ENCODE measurements around the gene ZGRF1. TPM values are rescaled to one million over a fixed set of nuclear protein-coding genes. Genes with fewer than 3 reads are reported as not detected.
"Not testable (repeated sequence)": the region's sequence is repeated elsewhere in the genome, so short reads cannot be mapped to it uniquely, and the experiment has no call there.

ZGRF1 gene
- total RNA-seq, 4 donors from 2014 or later = 0.55 to 2.9 (median 1.8) TPM

DNA sequence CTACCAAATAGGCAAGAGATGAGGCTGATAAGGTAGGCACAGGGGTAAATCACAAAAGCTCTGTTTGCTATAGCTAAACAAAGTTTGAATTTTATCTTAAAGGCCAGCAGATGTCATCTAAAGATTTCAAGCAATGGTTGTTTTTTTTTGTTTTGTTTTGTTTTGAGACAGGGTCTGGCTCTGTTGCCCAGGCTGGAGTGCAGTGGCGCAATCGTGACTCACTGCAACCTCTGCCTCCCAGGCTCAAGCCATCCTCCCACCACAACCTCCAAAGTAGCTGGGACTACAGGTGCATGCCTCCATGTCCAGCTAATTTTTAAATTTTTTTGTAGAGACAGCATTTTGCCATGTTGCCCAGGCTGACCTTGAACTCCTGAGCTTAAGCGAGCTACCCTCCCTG is 77.7 kb downstream of the ZGRF1 start:
- Histone ChIP-seq H3K27me3 (no peaks in the 10 kb centered on the region), H3K9me3 (no peaks in the 10 kb centered on the region), H3K4me3 (no peak overlapping the region), H3K36me3 (no peaks in the 10 kb centered on the region), H3K4me1 (no peaks in the 10 kb centered on the region), H3K27ac (no peak overlapping the region)
- in situ Hi-C loops (cut with MboI; ENCODE audit: low sequenced_read_pairs in 4 of 4) = no loop called here
- no peak for DNase-seq
- ATAC-seq = no peak
- intact Hi-C loops (cut with DNase I; ENCODE audit: low total_unique reads) = no loop called here
- TF ChIP-seq POLR2A (IDR thresholded peaks at IDR 0.05) = no peak
- TF ChIP-seq, protein P1, sequence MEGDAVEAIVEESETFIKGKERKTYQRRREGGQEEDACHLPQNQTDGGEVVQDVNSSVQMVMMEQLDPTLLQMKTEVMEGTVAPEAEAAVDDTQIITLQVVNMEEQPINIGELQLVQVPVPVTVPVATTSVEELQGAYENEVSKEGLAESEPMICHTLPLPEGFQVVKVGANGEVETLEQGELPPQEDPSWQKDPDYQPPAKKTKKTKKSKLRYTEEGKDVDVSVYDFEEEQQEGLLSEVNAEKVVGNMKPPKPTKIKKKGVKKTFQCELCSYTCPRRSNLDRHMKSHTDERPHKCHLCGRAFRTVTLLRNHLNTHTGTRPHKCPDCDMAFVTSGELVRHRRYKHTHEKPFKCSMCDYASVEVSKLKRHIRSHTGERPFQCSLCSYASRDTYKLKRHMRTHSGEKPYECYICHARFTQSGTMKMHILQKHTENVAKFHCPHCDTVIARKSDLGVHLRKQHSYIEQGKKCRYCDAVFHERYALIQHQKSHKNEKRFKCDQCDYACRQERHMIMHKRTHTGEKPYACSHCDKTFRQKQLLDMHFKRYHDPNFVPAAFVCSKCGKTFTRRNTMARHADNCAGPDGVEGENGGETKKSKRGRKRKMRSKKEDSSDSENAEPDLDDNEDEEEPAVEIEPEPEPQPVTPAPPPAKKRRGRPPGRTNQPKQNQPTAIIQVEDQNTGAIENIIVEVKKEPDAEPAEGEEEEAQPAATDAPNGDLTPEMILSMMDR (IDR thresholded peaks at IDR 0.05 in 4 of 5, conservative IDR thresholded peaks at IDR 0.05 in 1 of 5) = no peak

DNA sequence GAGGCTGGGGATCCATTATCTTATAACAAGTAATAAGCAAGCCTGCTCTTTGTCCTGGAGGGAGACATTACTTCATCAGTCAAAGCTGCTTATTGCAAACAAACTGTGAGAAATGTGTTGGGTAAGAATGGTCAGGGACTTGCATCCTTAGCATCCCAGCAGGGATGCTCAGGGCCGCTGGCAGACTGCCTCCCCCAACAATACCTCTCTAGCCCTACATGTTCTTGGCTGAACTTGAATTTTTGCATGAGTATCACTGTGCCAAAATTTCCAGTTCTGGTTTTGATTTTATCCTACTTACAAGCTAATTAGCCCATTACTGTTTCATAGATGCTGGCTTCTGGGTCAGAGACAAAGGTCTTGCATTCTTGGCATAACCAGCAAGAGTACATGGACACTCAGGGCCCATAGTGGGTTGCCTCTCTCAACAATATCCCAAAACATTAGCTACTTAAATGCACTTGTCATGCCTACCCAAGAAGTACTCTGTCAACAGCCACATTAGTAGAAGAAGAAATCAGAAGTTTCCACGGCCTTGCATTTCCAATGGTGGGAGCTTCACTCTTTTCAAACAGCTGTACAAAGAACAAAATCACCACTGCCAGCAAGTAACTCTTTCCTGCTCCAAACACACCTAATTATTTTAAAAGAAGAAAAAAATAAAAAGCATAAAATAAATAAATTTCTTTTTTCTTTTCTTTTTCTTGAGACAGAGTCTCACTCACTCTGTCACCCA is 78.9 kb downstream of the ZGRF1 start:
- H3K27ac ChIP-seq = no peak overlapping the region
- no peak overlapping the region for H3K4me3 ChIP-seq
- in situ Hi-C loops (cut with MboI; ENCODE audit: low sequenced_read_pairs in 4 of 4) (no loop called here), intact Hi-C loops (cut with DNase I; ENCODE audit: low total_unique reads) (no loop called here)
- TF ChIP-seq, protein P1 (IDR thresholded peaks at IDR 0.05 in 4 of 5, conservative IDR thresholded peaks at IDR 0.05 in 1 of 5) = no peak
- TF ChIP-seq POLR2A (IDR thresholded peaks at IDR 0.05) = no peak
- DNase-seq (no peak), ATAC-seq (no peak)
- no peaks in the 10 kb centered on the region for H3K27me3 ChIP-seq
- no peaks in the 10 kb centered on the region for H3K4me1 ChIP-seq
- H3K9me3 ChIP-seq = no peaks in the 10 kb centered on the region
- H3K36me3 ChIP-seq = no peaks in the 10 kb centered on the region

DNA sequence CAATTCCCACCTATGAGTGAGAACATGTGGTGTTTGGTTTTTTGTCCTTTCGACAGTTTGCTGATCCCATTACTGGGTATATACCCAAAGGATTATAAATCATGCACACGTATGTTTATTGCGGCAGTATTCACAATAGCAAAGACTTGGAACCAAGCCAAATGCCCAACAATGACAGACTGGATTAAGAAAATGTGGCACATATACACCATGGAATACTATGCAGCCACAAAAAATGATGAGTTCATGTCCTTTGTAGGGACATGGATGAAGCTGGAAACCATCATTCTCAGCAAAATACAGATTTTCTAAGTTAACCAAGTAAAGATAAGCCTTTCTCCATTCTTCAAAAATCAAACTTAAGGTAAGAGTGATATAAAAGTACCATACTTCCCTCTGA is 82.4 kb downstream of the ZGRF1 start:
- H3K27ac ChIP-seq; H3K4me3 ChIP-seq; ATAC-seq; H3K9me3 ChIP-seq; intact Hi-C loops (cut with DNase I; ENCODE audit: low total_unique reads); H3K4me1 ChIP-seq; H3K27me3 ChIP-seq; H3K36me3 ChIP-seq; in situ Hi-C loops (cut with MboI; ENCODE audit: low sequenced_read_pairs in 4 of 4); DNase-seq: not testable (repeated sequence)

DNA sequence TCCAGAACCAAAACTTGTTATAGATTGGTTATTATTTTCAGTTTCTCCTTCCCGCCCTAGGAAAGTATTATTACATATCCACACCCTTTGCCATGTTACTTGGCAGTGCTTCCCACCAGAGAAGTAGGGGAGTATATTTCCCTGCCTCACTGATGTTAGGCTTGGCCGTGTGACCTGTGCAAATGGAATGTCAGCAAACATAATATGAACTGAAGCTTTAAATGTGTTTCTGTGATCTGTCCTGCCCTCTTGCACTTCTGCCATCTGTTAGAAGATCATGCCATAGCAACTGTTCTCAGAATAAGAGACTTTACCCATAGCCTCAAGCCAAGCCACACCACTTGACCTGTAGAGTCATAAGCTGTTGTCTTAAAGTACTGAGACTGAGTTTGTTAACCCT is 84.0 kb downstream of the ZGRF1 start:
- H3K36me3 ChIP-seq = no peaks in the 10 kb centered on the region
- H3K4me3 ChIP-seq = no peak overlapping the region
- no peak overlapping the region for H3K27ac ChIP-seq
- H3K4me1 ChIP-seq = no peaks in the 10 kb centered on the region
- intact Hi-C loops (cut with DNase I; ENCODE audit: low total_unique reads) (no loop called here), in situ Hi-C loops (cut with MboI; ENCODE audit: low sequenced_read_pairs in 4 of 4) (no loop called here)
- DNase-seq (no peak), ATAC-seq (no peak)
- TF ChIP-seq, protein P1 (IDR thresholded peaks at IDR 0.05 in 4 of 5, conservative IDR thresholded peaks at IDR 0.05 in 1 of 5) = no peak
- no peak for TF ChIP-seq POLR2A (IDR thresholded peaks at IDR 0.05)
- no peaks in the 10 kb centered on the region for H3K9me3 ChIP-seq
- H3K27me3 ChIP-seq = no peaks in the 10 kb centered on the region

DNA sequence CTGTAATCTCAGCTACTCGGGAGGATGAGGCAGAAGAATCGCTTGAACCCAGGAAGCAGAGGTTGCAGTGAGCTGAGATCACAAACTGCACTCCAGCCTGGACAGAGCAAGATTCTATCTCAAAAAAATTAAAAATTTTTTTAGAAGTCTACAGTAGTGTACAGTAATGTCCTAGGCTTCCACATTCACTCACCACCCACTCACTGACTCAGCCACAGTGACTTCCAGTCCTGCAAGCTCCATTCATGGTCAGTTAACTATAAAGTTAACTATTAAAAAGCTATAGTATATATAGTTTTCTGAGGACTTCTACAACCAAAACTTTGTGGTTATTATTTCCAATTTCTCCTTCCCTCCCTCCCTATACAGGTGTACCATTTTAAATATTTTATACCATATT is 86.0 kb downstream of the ZGRF1 start:
- intact Hi-C loops (cut with DNase I; ENCODE audit: low total_unique reads) = no loop called here

More for the DNA sequence above, 86.0 kb downstream of the ZGRF1 start:
- DNase-seq = no peak
- no peaks in the 10 kb centered on the region for H3K36me3 ChIP-seq
- H3K27ac ChIP-seq = no peak overlapping the region
- H3K4me3 ChIP-seq = no peak overlapping the region
- no peak for ATAC-seq
- no peaks in the 10 kb centered on the region for H3K27me3 ChIP-seq
- TF ChIP-seq POLR2A (IDR thresholded peaks at IDR 0.05) = no peak
- TF ChIP-seq, protein P1 (IDR thresholded peaks at IDR 0.05 in 4 of 5, conservative IDR thresholded peaks at IDR 0.05 in 1 of 5) = no peak
- H3K9me3 ChIP-seq = no peaks in the 10 kb centered on the region
- no peaks in the 10 kb centered on the region for H3K4me1 ChIP-seq
- in situ Hi-C loops (cut with MboI; ENCODE audit: low sequenced_read_pairs in 4 of 4) = no loop called here
